ENCODE data around the gene GCN1.

The GCN1 gene

DNA sequence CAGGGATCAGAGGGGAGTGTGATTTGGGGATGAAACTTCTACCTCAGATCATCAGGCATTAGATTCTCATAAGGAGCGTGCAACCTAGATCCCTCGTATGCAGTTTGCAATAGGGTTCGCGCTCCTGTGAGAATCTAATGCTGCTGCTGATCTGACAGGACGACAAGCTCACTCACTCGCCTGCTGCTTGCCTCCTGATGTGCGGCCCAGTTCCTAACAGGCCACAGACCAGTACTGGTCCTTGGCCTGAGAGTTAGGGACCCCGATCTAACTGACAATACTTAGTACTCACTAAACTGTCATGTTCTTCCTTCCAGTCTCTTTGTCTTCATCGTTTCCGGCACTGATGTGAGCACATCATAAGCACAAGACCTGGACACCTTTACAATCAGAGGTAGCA lies 11.7 kb upstream of the GCN1 start:
- Histone ChIP-seq H3K4me1 (ENCODE audit: control insufficient read depth, insufficient read depth, low read length) (no peaks in the 10 kb centered on the region), H3K36me3 (ENCODE audit: control insufficient read depth in 2 of 2, insufficient read depth in 1 of 2, low read length in 2 of 2) (peaks cover 5 to 32% of the 10 kb centered on the region in 2 experiments), H3K4me3 (ENCODE audit: low read depth, low read length) (no peak overlapping the region), H3K9me3 (ENCODE audit: control insufficient read depth, insufficient read depth, low read depth, low read length) (no peaks in the 10 kb centered on the region), H3K27ac (ENCODE audit: extremely low read depth, low read depth, low read length) (no peak overlapping the region)
- TF ChIP-seq ZNF391 (tag by site-specific recombination; IDR thresholded peaks at IDR 0.05; ENCODE audit: borderline replicate concordance, low read depth) (no peak), ZBTB17 (tag by site-specific recombination; IDR thresholded peaks at IDR 0.05) (no peak), ZNF350 (tag by site-specific recombination; IDR thresholded peaks at IDR 0.05) (no peak), ZNF785 (tag by site-specific recombination; IDR thresholded peaks at IDR 0.05) (no peak), YY1 (tag by site-specific recombination; IDR thresholded peaks at IDR 0.05) (no peak), SALL2 (tag by site-specific recombination; IDR thresholded peaks at IDR 0.05; ENCODE audit: borderline replicate concordance) (no peak)
- TF ChIP-seq, protein P1, sequence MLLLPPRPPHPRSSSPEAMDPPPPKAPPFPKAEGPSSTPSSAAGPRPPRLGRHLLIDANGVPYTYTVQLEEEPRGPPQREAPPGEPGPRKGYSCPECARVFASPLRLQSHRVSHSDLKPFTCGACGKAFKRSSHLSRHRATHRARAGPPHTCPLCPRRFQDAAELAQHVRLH (tag by site-specific recombination; IDR thresholded peaks at IDR 0.05): no peak
- ChIA-PET POLR2A (no interaction called here), CTCF (interaction anchor here (1.2 kb wide), 1 partner anchor 22 kb away, joined by 6 read pairs; no protein-coding TSS in a partner anchor)

DNA sequence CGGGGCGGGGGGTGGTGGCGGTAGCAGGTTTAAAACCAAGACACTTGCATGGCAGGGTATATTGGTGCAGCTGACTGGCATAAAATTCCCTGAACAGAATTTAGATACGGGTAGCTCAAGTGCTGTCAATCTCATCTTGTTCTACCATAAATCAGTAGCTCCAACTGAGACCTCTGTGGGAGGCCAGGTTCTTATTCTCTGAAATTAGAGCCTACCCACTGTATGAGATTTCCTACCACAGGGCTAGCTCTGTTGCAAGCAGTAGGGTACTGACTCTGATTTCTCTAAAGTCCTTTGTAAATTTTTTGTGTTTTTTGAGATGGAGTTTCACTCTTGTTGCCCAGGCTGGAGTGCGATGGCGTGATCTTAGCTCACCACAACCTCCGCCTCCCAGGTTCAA lies 9.7 kb upstream of the GCN1 start:
- Histone ChIP-seq H3K9me3 (ENCODE audit: control insufficient read depth, insufficient read depth, low read depth, low read length) (no peaks in the 10 kb centered on the region), H3K4me3 (ENCODE audit: low read depth, low read length) (no peak overlapping the region), H3K27ac (ENCODE audit: extremely low read depth, low read depth, low read length) (no peak overlapping the region), H3K4me1 (ENCODE audit: control insufficient read depth, insufficient read depth, low read length) (peaks cover 4% of the 10 kb centered on the region), H3K36me3 (ENCODE audit: control insufficient read depth in 2 of 2, insufficient read depth in 1 of 2, low read length in 2 of 2) (peaks cover 9 to 30% of the 10 kb centered on the region in 2 experiments)
- CTCF ChIA-PET: interaction anchor here (6.1 kb wide), 1 partner anchor 25 kb away, joined by 62 read pairs; no protein-coding TSS in a partner anchor
- TF ChIP-seq ZIC2 (tag by site-specific recombination; IDR thresholded peaks at IDR 0.05): peak; percentile 73
- TF ChIP-seq ZNF629 (tag by site-specific recombination; IDR thresholded peaks at IDR 0.05): no peak
- peak; percentile 52; the same call in 1 of the 2 replicates for TF ChIP-seq GLIS1 (tag by site-specific recombination; IDR thresholded peaks at IDR 0.05)
- 0 out of 2 replicates have a peak, but pooled peaks have one; percentile 37 for TF ChIP-seq GFI1B (tag by site-specific recombination; IDR thresholded peaks at IDR 0.05)
- POLR2A ChIA-PET: interaction anchor here (0.6 to 2.4 kb wide), 4 partner anchors 8 to 292 kb away, joined by 3 to 7 read pairs (median 6); partner anchors contain the start of genes DYNLL1 and RNU4-2

DNA sequence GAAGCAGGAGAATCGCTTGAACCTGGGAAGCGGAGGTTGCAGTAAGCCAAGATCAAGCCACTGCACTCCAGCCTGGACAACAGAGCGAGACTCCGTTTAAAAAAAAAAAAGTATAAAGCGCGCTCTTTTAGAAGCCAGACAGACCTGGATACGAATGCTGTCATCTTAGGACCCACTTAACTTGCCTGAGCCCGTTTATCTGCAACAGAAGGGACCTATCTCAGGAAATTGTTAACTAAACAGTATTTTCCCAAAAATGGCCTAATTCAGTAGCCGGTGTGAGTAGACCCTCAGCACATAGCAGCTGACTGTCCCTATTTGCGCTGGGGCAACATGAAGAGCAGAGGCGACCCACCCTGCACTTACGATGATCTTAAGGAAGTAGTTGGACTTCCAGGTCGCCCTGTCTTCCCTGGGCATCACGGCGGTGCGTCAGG lies 5.9 kb upstream of the GCN1 start:
- H3K9me3 ChIP-seq (ENCODE audit: control insufficient read depth, insufficient read depth, low read depth, low read length): no peaks in the 10 kb centered on the region
- H3K27ac ChIP-seq (ENCODE audit: extremely low read depth, low read depth, low read length): peak overlapping the region; percentile 60
- H3K4me1 ChIP-seq (ENCODE audit: control insufficient read depth, insufficient read depth, low read length): peaks cover 4% of the 10 kb centered on the region
- CTCF ChIA-PET: interaction anchor here (0.6 to 6.1 kb wide), 17 partner anchors 8 to 352 kb away, joined by 3 to 62 read pairs (median 5); partner anchors contain the start of gene PXN
- H3K4me3 ChIP-seq (ENCODE audit: low read depth, low read length): peak overlapping the region; percentile 94
- TF ChIP-seq ZFP37 (tag by site-specific recombination; IDR thresholded peaks at IDR 0.05): no peak
- TF ChIP-seq ZNF391 (tag by site-specific recombination; IDR thresholded peaks at IDR 0.05; ENCODE audit: borderline replicate concordance, low read depth): no peak; the same call in 1 of the 2 replicates
- TF ChIP-seq ZSCAN30 (tag by site-specific recombination; IDR thresholded peaks at IDR 0.05): no peak
- no peak for TF ChIP-seq TCF7L2 (IDR thresholded peaks at IDR 0.05; ENCODE audit: borderline replicate concordance, low read depth, low read length)
- TF ChIP-seq MYNN (tag by site-specific recombination; IDR thresholded peaks at IDR 0.05; ENCODE audit: borderline replicate concordance): no peak
- no peak for TF ChIP-seq ZSCAN16 (tag by site-specific recombination; IDR thresholded peaks at IDR 0.05)
- TF ChIP-seq ZXDB (tag by site-specific recombination; IDR thresholded peaks at IDR 0.05): no peak
- TF ChIP-seq SETDB1 (IDR thresholded peaks at IDR 0.05; ENCODE audit: insufficient read length, low read length): no peak
- no peak for TF ChIP-seq ZNF48 (tag by site-specific recombination; IDR thresholded peaks at IDR 0.05)
- TF ChIP-seq, protein P2, sequence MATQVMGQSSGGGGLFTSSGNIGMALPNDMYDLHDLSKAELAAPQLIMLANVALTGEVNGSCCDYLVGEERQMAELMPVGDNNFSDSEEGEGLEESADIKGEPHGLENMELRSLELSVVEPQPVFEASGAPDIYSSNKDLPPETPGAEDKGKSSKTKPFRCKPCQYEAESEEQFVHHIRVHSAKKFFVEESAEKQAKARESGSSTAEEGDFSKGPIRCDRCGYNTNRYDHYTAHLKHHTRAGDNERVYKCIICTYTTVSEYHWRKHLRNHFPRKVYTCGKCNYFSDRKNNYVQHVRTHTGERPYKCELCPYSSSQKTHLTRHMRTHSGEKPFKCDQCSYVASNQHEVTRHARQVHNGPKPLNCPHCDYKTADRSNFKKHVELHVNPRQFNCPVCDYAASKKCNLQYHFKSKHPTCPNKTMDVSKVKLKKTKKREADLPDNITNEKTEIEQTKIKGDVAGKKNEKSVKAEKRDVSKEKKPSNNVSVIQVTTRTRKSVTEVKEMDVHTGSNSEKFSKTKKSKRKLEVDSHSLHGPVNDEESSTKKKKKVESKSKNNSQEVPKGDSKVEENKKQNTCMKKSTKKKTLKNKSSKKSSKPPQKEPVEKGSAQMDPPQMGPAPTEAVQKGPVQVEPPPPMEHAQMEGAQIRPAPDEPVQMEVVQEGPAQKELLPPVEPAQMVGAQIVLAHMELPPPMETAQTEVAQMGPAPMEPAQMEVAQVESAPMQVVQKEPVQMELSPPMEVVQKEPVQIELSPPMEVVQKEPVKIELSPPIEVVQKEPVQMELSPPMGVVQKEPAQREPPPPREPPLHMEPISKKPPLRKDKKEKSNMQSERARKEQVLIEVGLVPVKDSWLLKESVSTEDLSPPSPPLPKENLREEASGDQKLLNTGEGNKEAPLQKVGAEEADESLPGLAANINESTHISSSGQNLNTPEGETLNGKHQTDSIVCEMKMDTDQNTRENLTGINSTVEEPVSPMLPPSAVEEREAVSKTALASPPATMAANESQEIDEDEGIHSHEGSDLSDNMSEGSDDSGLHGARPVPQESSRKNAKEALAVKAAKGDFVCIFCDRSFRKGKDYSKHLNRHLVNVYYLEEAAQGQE (tag by site-specific recombination; IDR thresholded peaks at IDR 0.05): no peak
- TF ChIP-seq ZNF843 (tag by site-specific recombination; IDR thresholded peaks at IDR 0.05): no peak
- TF ChIP-seq ZNF223 (tag by site-specific recombination; IDR thresholded peaks at IDR 0.05): no peak
- no peak for TF ChIP-seq GFI1B (tag by site-specific recombination; IDR thresholded peaks at IDR 0.05)
- no peak for TF ChIP-seq ZNF747 (tag by site-specific recombination; IDR thresholded peaks at IDR 0.05)
- TF ChIP-seq ZFHX2 (tag by site-specific recombination; conservative IDR thresholded peaks at IDR 0.05): no peak
- TF ChIP-seq ZNF311 (tag by site-specific recombination; IDR thresholded peaks at IDR 0.05; ENCODE audit: borderline replicate concordance): no peak
- TF ChIP-seq, protein P3, sequence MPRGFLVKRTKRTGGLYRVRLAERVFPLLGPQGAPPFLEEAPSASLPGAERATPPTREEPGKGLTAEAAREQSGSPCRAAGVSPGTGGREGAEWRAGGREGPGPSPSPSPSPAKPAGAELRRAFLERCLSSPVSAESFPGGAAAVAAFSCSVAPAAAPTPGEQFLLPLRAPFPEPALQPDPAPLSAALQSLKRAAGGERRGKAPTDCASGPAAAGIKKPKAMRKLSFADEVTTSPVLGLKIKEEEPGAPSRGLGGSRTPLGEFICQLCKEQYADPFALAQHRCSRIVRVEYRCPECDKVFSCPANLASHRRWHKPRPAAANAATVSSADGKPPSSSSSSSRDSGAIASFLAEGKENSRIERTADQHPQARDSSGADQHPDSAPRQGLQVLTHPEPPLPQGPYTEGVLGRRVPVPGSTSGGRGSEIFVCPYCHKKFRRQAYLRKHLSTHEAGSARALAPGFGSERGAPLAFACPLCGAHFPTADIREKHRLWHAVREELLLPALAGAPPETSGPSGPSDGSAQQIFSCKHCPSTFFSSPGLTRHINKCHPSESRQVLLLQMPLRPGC (tag by site-specific recombination; IDR thresholded peaks at IDR 0.05): no peak
- TF ChIP-seq ZNF626 (tag by site-specific recombination; IDR thresholded peaks at IDR 0.05): no peak
- POLR2A ChIA-PET: interaction anchor here (0.6 to 4.2 kb wide), 29 partner anchors 10 to 381 kb away, joined by 3 to 163 read pairs (median 11); partner anchors contain the start of genes COX6A1, POP5, PXN and RAB35
- H3K36me3 ChIP-seq (ENCODE audit: control insufficient read depth in 2 of 2, insufficient read depth in 1 of 2, low read length in 2 of 2): peaks cover 14 to 50% of the 10 kb centered on the region in 2 experiments
